KOPT-K1 (cell line): ENCODE measurements around the gene ZBTB12.
"Not testable (repeated sequence)": the region's sequence is repeated elsewhere in the genome, so short reads cannot be mapped to it uniquely, and the experiment has no call there.

ENCODE experiments used
- H3K27ac ChIP-seq: fragments of 200-600 bp; sonication (generic); 2 replicates; pipeline ENCODE4 v1.5.1; 2016; ENCODE audit warnings: antibody characterized with exemption, mild to moderate bottlenecking, low read depth, low read length; ENCODE audit not compliant: poor library complexity, severe bottlenecking
- H3K36me3 ChIP-seq: fragments of 200-600 bp; sonication (generic); 2 replicates; pipeline ENCODE4 v1.5.1; 2017; ENCODE audit warnings: antibody characterized with exemption, mild to moderate bottlenecking, low read length, moderate library complexity; ENCODE audit not compliant: insufficient read depth
- H3K9me3 ChIP-seq: fragments of 200-600 bp; sonication (generic); 2 replicates; pipeline ENCODE4 v1.5.1; 2017; ENCODE audit warnings: antibody characterized with exemption, low read length, mild to moderate bottlenecking; ENCODE audit not compliant: insufficient read depth, poor library complexity, severe bottlenecking

ZBTB12 gene

GRCh38 chr6:31907158-31907813 is 5.4 kb upstream of the ZBTB12 start:
- no peaks in the 10 kb centered on the region for H3K36me3 ChIP-seq
- H3K27ac ChIP-seq, result no peak overlapping the region
- H3K9me3 ChIP-seq, result no peaks in the 10 kb centered on the region

GRCh38 chr6:31906727-31907126 is 4.8 kb upstream of the ZBTB12 start:
- H3K9me3 ChIP-seq, H3K36me3 ChIP-seq, H3K27ac ChIP-seq: not testable (repeated sequence)

GRCh38 chr6:31906122-31906521 is 4.2 kb upstream of the ZBTB12 start:
- Histone ChIP-seq H3K36me3 (no peaks in the 10 kb centered on the region), H3K9me3 (no peaks in the 10 kb centered on the region), H3K27ac (no peak overlapping the region)

GRCh38 chr6:31905041-31905440 is 3.2 kb upstream of the ZBTB12 start:
- H3K27ac ChIP-seq, result no peak overlapping the region
- H3K36me3 ChIP-seq, result no peaks in the 10 kb centered on the region
- no peaks in the 10 kb centered on the region for H3K9me3 ChIP-seq

GRCh38 chr6:31903957-31904356 is 2.1 kb upstream of the ZBTB12 start:
- Histone ChIP-seq H3K9me3 (no peaks in the 10 kb centered on the region), H3K27ac (no peak overlapping the region), H3K36me3 (no peaks in the 10 kb centered on the region)

GRCh38 chr6:31901415-31901952 is 402 bp downstream of the ZBTB12 start:
- peak overlapping the region; percentile 81 for H3K27ac ChIP-seq
- H3K9me3 ChIP-seq, result no peaks in the 10 kb centered on the region
- 0 out of 2 replicates have a peak, but pooled peaks cover under 1% of the 10 kb centered on the region for H3K36me3 ChIP-seq

GRCh38 chr6:31900917-31901414 is 920 bp downstream of the ZBTB12 start:
- Histone ChIP-seq H3K9me3 (no peaks in the 10 kb centered on the region), H3K36me3 (peaks cover 5% of the 10 kb centered on the region), H3K27ac (peak overlapping the region; percentile 81)

GRCh38 chr6:31899882-31900722 is 1.8 kb downstream of the ZBTB12 start:
- peaks cover 14% of the 10 kb centered on the region for H3K36me3 ChIP-seq
- no peak overlapping the region for H3K27ac ChIP-seq
- no peaks in the 10 kb centered on the region for H3K9me3 ChIP-seq

GRCh38 chr6:31899215-31899614 is 2.7 kb downstream of the ZBTB12 start:
- H3K36me3 ChIP-seq, result peaks cover 23% of the 10 kb centered on the region
- no peak overlapping the region for H3K27ac ChIP-seq

GRCh38 chr6:31898383-31899011 is 3.4 kb downstream of the ZBTB12 start:
- peaks cover 28% of the 10 kb centered on the region for H3K36me3 ChIP-seq
- H3K27ac ChIP-seq, result peak overlapping the region; percentile 84
- no peaks in the 10 kb centered on the region for H3K9me3 ChIP-seq

More at GRCh38 chr6:31899215-31899614, 2.7 kb downstream of the ZBTB12 start:
- no peaks in the 10 kb centered on the region for H3K9me3 ChIP-seq

GRCh38 chr6:31897612-31898382 is 4.1 kb downstream of the ZBTB12 start, which contains the start of gene EHMT2:
TSS of gene EHMT2 (minus strand) at chr6:31897698. CDS start at chr6:31897677, 21 bp downstream.
- H3K27ac ChIP-seq, result peak within 1 kb of the TSS; percentile 84
- H3K36me3 ChIP-seq, result peaks cover 35% of the 10 kb centered on the region
- no peaks in the 10 kb centered on the region for H3K9me3 ChIP-seq

- no peaks in the 10 kb centered on the region for H3K9me3 ChIP-seq
- H3K27ac ChIP-seq, result peak overlapping the region; percentile 84
- H3K36me3 ChIP-seq, result peaks cover 42% of the 10 kb centered on the region
Measured at GRCh38 chr6:31896856-31897611, 4.9 kb downstream of the ZBTB12 start.

- Histone ChIP-seq H3K36me3 (peaks cover 48% of the 10 kb centered on the region), H3K9me3 (no peaks in the 10 kb centered on the region), H3K27ac (peak overlapping the region; percentile 84)
Measured at GRCh38 chr6:31896493-31896855, 5.4 kb downstream of the ZBTB12 start.

- Histone ChIP-seq H3K9me3 (no peaks in the 10 kb centered on the region), H3K36me3 (peaks cover 79% of the 10 kb centered on the region), H3K27ac (no peak overlapping the region)
Measured at GRCh38 chr6:31892821-31893220, 9.1 kb downstream of the ZBTB12 start.
